ENCODE measurements around the gene MCF2L. TPM values are rescaled to one million over a fixed set of nuclear protein-coding genes. Genes with fewer than 3 reads are reported as not detected.

Gene MCF2L
- total RNA-seq, 1 experiment from 2014 or later, result 21.3 TPM

GRCh38 chr13:112956571-112957294 is 12.3 kb upstream of the MCF2L start:
- Histone ChIP-seq H3K27me3 (ENCODE audit: control insufficient read depth, insufficient read depth, low read length) (no peaks in the 10 kb centered on the region), H3K36me3 (replicated peaks; ENCODE audit: control insufficient read depth, insufficient read depth, low read length) (no peaks in the 10 kb centered on the region), H3K4me3 (ENCODE audit: insufficient read depth, low read depth, low read length) (no peak overlapping the region)
- peak; percentile 90 for DNase-seq

GRCh38 chr13:112957295-112957677 is 11.7 kb upstream of the MCF2L start:
- H3K27me3 ChIP-seq (ENCODE audit: control insufficient read depth, insufficient read depth, low read length), result no peaks in the 10 kb centered on the region
- DNase-seq, result peak; percentile 71
- no peak overlapping the region for H3K4me3 ChIP-seq (ENCODE audit: insufficient read depth, low read depth, low read length)
- no peaks in the 10 kb centered on the region; the same call in 1 of the 2 replicates for H3K36me3 ChIP-seq (replicated peaks; ENCODE audit: control insufficient read depth, insufficient read depth, low read length)

- H3K36me3 ChIP-seq (replicated peaks; ENCODE audit: control insufficient read depth, insufficient read depth, low read length), result no peaks in the 10 kb centered on the region; the same call in 1 of the 2 replicates
- H3K4me3 ChIP-seq (ENCODE audit: insufficient read depth, low read depth, low read length), result no peak overlapping the region
- no peak for DNase-seq
- no peaks in the 10 kb centered on the region for H3K27me3 ChIP-seq (ENCODE audit: control insufficient read depth, insufficient read depth, low read length)
Observed at GRCh38 chr13:112958127-112958989, 10.7 kb upstream of the MCF2L start.

- no peak for DNase-seq
- H3K36me3 ChIP-seq (replicated peaks; ENCODE audit: control insufficient read depth, insufficient read depth, low read length), result no peaks in the 10 kb centered on the region; the same call in 1 of the 2 replicates
- H3K27me3 ChIP-seq (ENCODE audit: control insufficient read depth, insufficient read depth, low read length), result no peaks in the 10 kb centered on the region
- H3K4me3 ChIP-seq (ENCODE audit: insufficient read depth, low read depth, low read length), result no peak overlapping the region
Observed at GRCh38 chr13:112959206-112959605, 9.8 kb upstream of the MCF2L start.

GRCh38 chr13:112959701-112960542 is 9.1 kb upstream of the MCF2L start:
- no peak for DNase-seq
- Histone ChIP-seq H3K27me3 (ENCODE audit: control insufficient read depth, insufficient read depth, low read length) (no peaks in the 10 kb centered on the region), H3K4me3 (ENCODE audit: insufficient read depth, low read depth, low read length) (no peak overlapping the region), H3K36me3 (replicated peaks; ENCODE audit: control insufficient read depth, insufficient read depth, low read length) (no peaks in the 10 kb centered on the region; the same call in 1 of the 2 replicates)

- no peaks in the 10 kb centered on the region for H3K27me3 ChIP-seq (ENCODE audit: control insufficient read depth, insufficient read depth, low read length)
- H3K36me3 ChIP-seq (replicated peaks; ENCODE audit: control insufficient read depth, insufficient read depth, low read length), result no peaks in the 10 kb centered on the region; the same call in 1 of the 2 replicates
- DNase-seq, result no peak
- no peak overlapping the region for H3K4me3 ChIP-seq (ENCODE audit: insufficient read depth, low read depth, low read length)
Observed at GRCh38 chr13:112960706-112961105, 8.3 kb upstream of the MCF2L start.

GRCh38 chr13:112961457-112962369 is 7.3 kb upstream of the MCF2L start:
- Histone ChIP-seq H3K4me3 (ENCODE audit: insufficient read depth, low read depth, low read length) (no peak overlapping the region), H3K36me3 (replicated peaks; ENCODE audit: control insufficient read depth, insufficient read depth, low read length) (no peaks in the 10 kb centered on the region; the same call in 1 of the 2 replicates), H3K27me3 (ENCODE audit: control insufficient read depth, insufficient read depth, low read length) (no peaks in the 10 kb centered on the region)
- no peak for DNase-seq

GRCh38 chr13:112962396-112962795 is 6.6 kb upstream of the MCF2L start:
- Histone ChIP-seq H3K36me3 (replicated peaks; ENCODE audit: control insufficient read depth, insufficient read depth, low read length) (no peaks in the 10 kb centered on the region; the same call in 1 of the 2 replicates), H3K27me3 (ENCODE audit: control insufficient read depth, insufficient read depth, low read length) (no peaks in the 10 kb centered on the region), H3K4me3 (ENCODE audit: insufficient read depth, low read depth, low read length) (no peak overlapping the region)
- no peak for DNase-seq

- Histone ChIP-seq H3K27me3 (ENCODE audit: control insufficient read depth, insufficient read depth, low read length) (no peaks in the 10 kb centered on the region), H3K4me3 (ENCODE audit: insufficient read depth, low read depth, low read length) (no peak overlapping the region), H3K36me3 (replicated peaks; ENCODE audit: control insufficient read depth, insufficient read depth, low read length) (no peaks in the 10 kb centered on the region; the same call in 1 of the 2 replicates)
- no peak for DNase-seq
Observed at GRCh38 chr13:112962911-112963625, 5.9 kb upstream of the MCF2L start.

GRCh38 chr13:112963641-112964040 is 5.4 kb upstream of the MCF2L start:
- Histone ChIP-seq H3K27me3 (ENCODE audit: control insufficient read depth, insufficient read depth, low read length) (no peaks in the 10 kb centered on the region; the same call in 1 of the 2 replicates), H3K4me3 (ENCODE audit: insufficient read depth, low read depth, low read length) (no peak overlapping the region), H3K36me3 (replicated peaks; ENCODE audit: control insufficient read depth, insufficient read depth, low read length) (no peaks in the 10 kb centered on the region; the same call in 1 of the 2 replicates)
- DNase-seq, result no peak

- Histone ChIP-seq H3K36me3 (replicated peaks; ENCODE audit: control insufficient read depth, insufficient read depth, low read length) (no peaks in the 10 kb centered on the region; the same call in 1 of the 2 replicates), H3K4me3 (ENCODE audit: insufficient read depth, low read depth, low read length) (no peak overlapping the region), H3K27me3 (ENCODE audit: control insufficient read depth, insufficient read depth, low read length) (no peaks in the 10 kb centered on the region; the same call in 1 of the 2 replicates)
- no peak for DNase-seq
Observed at GRCh38 chr13:112964971-112965492, 4.0 kb upstream of the MCF2L start.

- DNase-seq, result no peak
- H3K4me3 ChIP-seq (ENCODE audit: insufficient read depth, low read depth, low read length), result no peak overlapping the region
- no peaks in the 10 kb centered on the region; the same call in 1 of the 2 replicates for H3K36me3 ChIP-seq (replicated peaks; ENCODE audit: control insufficient read depth, insufficient read depth, low read length)
- H3K27me3 ChIP-seq (ENCODE audit: control insufficient read depth, insufficient read depth, low read length), result no peaks in the 10 kb centered on the region; the same call in 1 of the 2 replicates
Observed at GRCh38 chr13:112965573-112966115, 3.4 kb upstream of the MCF2L start.
